H1 (cell line): Measurements from ENCODE around the gene CDC45.

Source experiments
- ATF2 ChIP-seq: IDR thresholded peaks from 2 replicates; pipeline ENCODE4 v1.6.1; 2012; ENCODE audit warnings: low read length, inconsistent platforms
- ATF3 ChIP-seq: IDR thresholded peaks from 2 replicates; pipeline ENCODE4 v1.6.1; 2011; ENCODE audit warnings: low read depth, mild to moderate bottlenecking, low read length; ENCODE audit not compliant: insufficient read depth
- CTCF ChIP-seq, 3 experiments: IDR thresholded peaks; 1 replicate in 2 of 3; 2 replicates in 1 of 3; pipeline versions ENCODE4 v1.5.1 to v1.6.1; 2011; ENCODE audit warnings: low read length in 3 of 3, mild to moderate bottlenecking in 3 of 3, inconsistent platforms in 2 of 3, low read depth in 1 of 3, moderate library complexity in 1 of 3; ENCODE audit not compliant: insufficient read depth in 1 of 3; ENCODE audit errors: control extremely low read depth in 1 of 3
- EZH2 ChIP-seq: fragments of 200-600 bp; sonication (generic); IDR thresholded peaks from 2 replicates; pipeline ENCODE4 v1.7.1; 2012; ENCODE audit warnings: low read depth, mild to moderate bottlenecking, moderate library complexity, low read length, inconsistent platforms; ENCODE audit not compliant: severe bottlenecking
- TAF1 ChIP-seq: IDR thresholded peaks from 2 replicates; pipeline ENCODE4 v1.6.1; 2011; ENCODE audit warnings: mild to moderate bottlenecking, low read depth, low read length

- TF ChIP-seq TAF1 (no peak), EZH2 (no peak), ATF2 (no peak), CTCF (IDR thresholded peaks at IDR 0.05; ENCODE audit: control extremely low read depth in 1 of 3, insufficient read depth in 1 of 3, low read depth in 1 of 3, low read length in 3 of 3) (no peak), ATF3 (no peak)
Observed at GRCh38 chr22:19525116-19525660, 45.5 kb downstream of the CDC45 start.
